ENCODE results near the gene PM20D1. TPM values are rescaled to one million over a fixed set of nuclear protein-coding genes. Genes with fewer than 3 reads are reported as not detected.

PM20D1 gene
- total RNA-seq, 4 donors from 2014 or later: 33.0 to 77.4 (median 57.8) TPM

DNA sequence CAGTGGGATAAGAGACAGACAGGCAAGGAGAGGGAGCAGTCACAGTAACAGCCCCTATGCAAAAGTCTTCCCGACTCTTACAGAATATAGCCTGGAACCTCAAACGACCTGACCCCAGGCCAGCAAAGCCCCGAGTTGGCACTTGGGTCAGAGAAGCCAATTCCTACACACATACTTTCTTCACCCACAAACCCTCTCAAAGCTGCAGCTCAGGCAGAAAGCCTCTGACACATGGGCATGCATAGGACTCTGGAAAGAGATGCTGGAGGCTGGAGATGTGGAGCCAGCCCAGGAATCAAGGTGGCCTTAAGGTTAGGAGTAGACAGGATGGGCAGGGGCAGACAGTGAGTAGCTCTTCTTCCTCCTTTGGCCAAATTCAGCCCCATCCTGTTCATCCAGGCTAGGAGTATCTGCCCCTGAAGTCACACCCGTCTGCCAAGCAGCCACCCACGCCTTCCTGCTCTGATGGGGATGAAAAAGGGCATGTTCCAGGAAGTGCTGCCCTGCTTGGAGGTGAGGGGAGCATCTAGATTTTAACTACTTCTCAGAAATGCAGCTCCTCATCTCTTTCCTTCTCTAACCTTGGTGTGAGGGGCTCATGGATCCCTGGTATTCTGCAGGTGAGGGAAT lies 44.7 kb downstream of the PM20D1 start:
- H3K36me3 ChIP-seq: peaks cover 7% of the 10 kb centered on the region
- no peak for DNase-seq (ENCODE audit: low spot score in 2 of 2)
- no peak overlapping the region for H3K4me3 ChIP-seq
- 55% methylated on average over 5 of the region's 5 CpGs for WGBS
- no peaks in the 10 kb centered on the region for H3K9me3 ChIP-seq
- peaks cover 28% of the 10 kb centered on the region for H3K4me1 ChIP-seq
- no peak overlapping the region for H3K27ac ChIP-seq
- TF ChIP-seq EP300 (IDR thresholded peaks at IDR 0.05): no peak
- no peak for TF ChIP-seq CTCF (IDR thresholded peaks at IDR 0.05)
- no peak for TF ChIP-seq POLR2AphosphoS5 (IDR thresholded peaks at IDR 0.05)
- no peak for TF ChIP-seq POLR2A (IDR thresholded peaks at IDR 0.05)
- no peaks in the 10 kb centered on the region for H3K27me3 ChIP-seq

GRCh38 chr1:205804605-205805004 lies 45.3 kb downstream of the PM20D1 start:
- Histone ChIP-seq H3K27ac (no peak overlapping the region), H3K4me3 (no peak overlapping the region), H3K36me3 (peaks cover 7% of the 10 kb centered on the region), H3K9me3 (no peaks in the 10 kb centered on the region), H3K27me3 (no peaks in the 10 kb centered on the region), H3K4me1 (peaks cover 22% of the 10 kb centered on the region)
- 86% methylated on average over 2 of the region's 2 CpGs for WGBS
- TF ChIP-seq POLR2A (IDR thresholded peaks at IDR 0.05) (no peak), EP300 (IDR thresholded peaks at IDR 0.05) (no peak), CTCF (IDR thresholded peaks at IDR 0.05) (no peak), POLR2AphosphoS5 (IDR thresholded peaks at IDR 0.05) (no peak)
- DNase-seq (ENCODE audit: low spot score in 2 of 2): no peak

DNA sequence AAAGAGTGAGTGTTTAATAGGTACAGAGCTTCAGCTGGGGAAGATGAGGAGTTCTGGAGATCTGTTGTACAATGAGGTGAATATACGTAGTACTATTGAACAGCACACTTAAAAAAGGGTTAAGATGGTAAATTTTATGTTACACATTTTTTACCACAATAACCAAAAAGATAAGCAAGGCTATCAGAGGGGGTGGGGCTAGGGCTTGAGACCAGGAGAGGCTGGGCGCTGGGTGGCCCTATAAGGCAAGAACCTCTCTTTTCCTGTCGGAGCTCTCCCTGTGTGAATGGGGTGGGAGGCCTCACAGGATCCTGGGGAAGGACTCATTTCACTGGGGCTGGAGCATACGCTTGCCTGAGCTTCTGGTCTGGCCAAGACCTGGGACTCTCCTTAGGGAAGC lies 45.9 kb downstream of the PM20D1 start:
- H3K27ac ChIP-seq: no peak overlapping the region
- 69% methylated on average over 4 of the region's 4 CpGs for WGBS

GRCh38 chr1:205802060-205802459 lies 47.9 kb downstream of the PM20D1 start:
- 89% methylated on average over 8 of the region's 8 CpGs for WGBS
- Histone ChIP-seq H3K36me3 (peaks cover 29% of the 10 kb centered on the region), H3K4me1 (peaks cover 20% of the 10 kb centered on the region), H3K4me3 (no peak overlapping the region), H3K9me3 (no peaks in the 10 kb centered on the region), H3K27me3 (no peaks in the 10 kb centered on the region), H3K27ac (no peak overlapping the region)
- no peak for TF ChIP-seq EP300 (IDR thresholded peaks at IDR 0.05)
- no peak for TF ChIP-seq POLR2AphosphoS5 (IDR thresholded peaks at IDR 0.05)
- no peak for TF ChIP-seq CTCF (IDR thresholded peaks at IDR 0.05)
- no peak for TF ChIP-seq POLR2A (IDR thresholded peaks at IDR 0.05)
- DNase-seq (ENCODE audit: low spot score in 2 of 2): no peak

More for the DNA sequence above, 45.9 kb downstream of the PM20D1 start:
- Histone ChIP-seq H3K27me3 (no peaks in the 10 kb centered on the region), H3K4me1 (peaks cover 17% of the 10 kb centered on the region), H3K36me3 (peaks cover 13% of the 10 kb centered on the region), H3K9me3 (no peaks in the 10 kb centered on the region), H3K4me3 (no peak overlapping the region)
- TF ChIP-seq EP300 (IDR thresholded peaks at IDR 0.05): no peak
- no peak for TF ChIP-seq POLR2AphosphoS5 (IDR thresholded peaks at IDR 0.05)
- no peak for TF ChIP-seq POLR2A (IDR thresholded peaks at IDR 0.05)
- no peak for TF ChIP-seq CTCF (IDR thresholded peaks at IDR 0.05)
- no peak for DNase-seq (ENCODE audit: low spot score in 2 of 2)

GRCh38 chr1:205800981-205801703 lies 48.8 kb downstream of the PM20D1 start:
- Histone ChIP-seq H3K4me3 (no peak overlapping the region), H3K27ac (no peak overlapping the region), H3K4me1 (peaks cover 20% of the 10 kb centered on the region), H3K27me3 (no peaks in the 10 kb centered on the region), H3K36me3 (peaks cover 38% of the 10 kb centered on the region), H3K9me3 (no peaks in the 10 kb centered on the region)
- 86% methylated on average over 7 of the region's 7 CpGs for WGBS
- DNase-seq (ENCODE audit: low spot score in 2 of 2): no peak
- TF ChIP-seq CTCF (IDR thresholded peaks at IDR 0.05) (no peak), POLR2AphosphoS5 (IDR thresholded peaks at IDR 0.05) (no peak), EP300 (IDR thresholded peaks at IDR 0.05) (no peak)
